ENCODE data around the gene ASAH2B. TPM values are rescaled to one million over a fixed set of nuclear protein-coding genes. Genes with fewer than 3 reads are reported as not detected.
A peak's percentile ranks its signal among the peaks of the same experiment; 100 is the strongest.

The ASAH2B gene
- total RNA-seq, 1 experiment from 2014 or later = 21.8 TPM

DNA sequence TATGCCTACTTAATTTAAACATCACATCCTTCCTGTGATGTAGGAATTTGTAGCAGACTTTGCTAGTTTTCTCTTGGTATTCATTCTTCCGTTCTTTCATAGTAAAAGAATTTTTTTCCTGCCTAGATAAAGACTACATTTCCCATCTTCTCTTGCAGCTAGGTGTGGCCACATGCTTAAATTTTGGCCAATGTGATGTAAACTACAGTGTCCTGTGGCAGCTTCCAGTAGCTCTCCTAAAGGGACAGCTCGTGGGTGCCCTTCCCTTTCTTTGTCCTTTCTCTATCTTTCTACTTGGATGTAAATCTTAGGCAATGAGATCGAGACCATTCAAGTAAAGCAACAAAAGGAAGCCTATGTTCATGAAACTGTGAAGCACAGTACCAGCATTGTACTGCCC lies 58.6 kb downstream of the ASAH2B start:
- no peak for TF ChIP-seq EZH2phosphoT487 (IDR thresholded peaks at IDR 0.05; ENCODE audit: borderline replicate concordance, low read length)
- TF ChIP-seq, protein P1, sequence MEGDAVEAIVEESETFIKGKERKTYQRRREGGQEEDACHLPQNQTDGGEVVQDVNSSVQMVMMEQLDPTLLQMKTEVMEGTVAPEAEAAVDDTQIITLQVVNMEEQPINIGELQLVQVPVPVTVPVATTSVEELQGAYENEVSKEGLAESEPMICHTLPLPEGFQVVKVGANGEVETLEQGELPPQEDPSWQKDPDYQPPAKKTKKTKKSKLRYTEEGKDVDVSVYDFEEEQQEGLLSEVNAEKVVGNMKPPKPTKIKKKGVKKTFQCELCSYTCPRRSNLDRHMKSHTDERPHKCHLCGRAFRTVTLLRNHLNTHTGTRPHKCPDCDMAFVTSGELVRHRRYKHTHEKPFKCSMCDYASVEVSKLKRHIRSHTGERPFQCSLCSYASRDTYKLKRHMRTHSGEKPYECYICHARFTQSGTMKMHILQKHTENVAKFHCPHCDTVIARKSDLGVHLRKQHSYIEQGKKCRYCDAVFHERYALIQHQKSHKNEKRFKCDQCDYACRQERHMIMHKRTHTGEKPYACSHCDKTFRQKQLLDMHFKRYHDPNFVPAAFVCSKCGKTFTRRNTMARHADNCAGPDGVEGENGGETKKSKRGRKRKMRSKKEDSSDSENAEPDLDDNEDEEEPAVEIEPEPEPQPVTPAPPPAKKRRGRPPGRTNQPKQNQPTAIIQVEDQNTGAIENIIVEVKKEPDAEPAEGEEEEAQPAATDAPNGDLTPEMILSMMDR (conservative IDR thresholded peaks at IDR 0.05; ENCODE audit: low read depth, low read length) = no peak
- TF ChIP-seq EZH2 (IDR thresholded peaks at IDR 0.05; ENCODE audit: low read length, unreplicated experiment) = no peak
- H3K4me2 ChIP-seq (ENCODE audit: low read length) = no peak overlapping the region
- intact Hi-C loops (cut with micrococcal nuclease) = no loop called here
- CTCF ChIA-PET = no interaction called here
- no peak overlapping the region for H3K4me3 ChIP-seq (ENCODE audit: low read length)
- H4K20me1 ChIP-seq (ENCODE audit: low read length) = no peaks in the 10 kb centered on the region
- H3K27ac ChIP-seq (ENCODE audit: low read length) = no peak overlapping the region
- DNase-seq (peak; percentile 43), ATAC-seq (peak; percentile 44; the same call in 1 of the 2 replicates)
- H2AFZ ChIP-seq (ENCODE audit: low read length) = no peak overlapping the region
- H3K4me1 ChIP-seq (ENCODE audit: insufficient read depth, low read length) = no peaks in the 10 kb centered on the region
- no peaks in the 10 kb centered on the region for H3K9me3 ChIP-seq (ENCODE audit: low read length)
- H3K9ac ChIP-seq (ENCODE audit: low read length) = no peak overlapping the region
- no peaks in the 10 kb centered on the region for H3K9me2 ChIP-seq (replicated peaks; ENCODE audit: low read length)
- BruUV-seq (replicated peaks) = no TSS peak
- H3F3A ChIP-seq (ENCODE audit: low read length, unreplicated experiment) = no peaks in the 10 kb centered on the region
- H3K79me2 ChIP-seq (ENCODE audit: low read length) = no peaks in the 10 kb centered on the region
- POLR2A ChIA-PET (ENCODE audit: unreplicated experiment) = no interaction called here
- H3K27me3 ChIP-seq (ENCODE audit: low read length) = peaks cover 47% of the 10 kb centered on the region
- H3K36me3 ChIP-seq (ENCODE audit: low read depth, low read length) = no peaks in the 10 kb centered on the region

DNA sequence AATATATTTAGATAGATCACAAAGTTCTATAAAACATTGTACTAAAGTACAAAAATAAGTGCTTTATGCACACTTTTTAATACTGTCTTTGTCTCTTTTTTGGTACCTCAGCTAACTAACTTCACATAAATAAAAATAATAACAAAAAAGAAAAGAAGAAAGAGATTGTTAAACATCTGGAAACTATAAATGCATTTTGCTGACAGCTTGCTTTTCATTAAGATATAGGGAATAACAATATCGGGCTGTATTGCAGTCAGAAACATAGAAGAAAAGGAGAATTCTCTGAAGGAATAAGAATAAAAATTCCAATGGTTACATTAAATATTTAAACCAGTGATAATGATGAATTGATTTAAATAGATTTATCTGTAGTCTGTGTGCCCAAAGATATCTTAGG lies 59.9 kb downstream of the ASAH2B start:
- no peak overlapping the region for H3K4me2 ChIP-seq (ENCODE audit: low read length)
- intact Hi-C loops (cut with micrococcal nuclease) = no loop called here
- BruUV-seq (replicated peaks) = no TSS peak
- ChIA-PET CTCF (no interaction called here), POLR2A (ENCODE audit: unreplicated experiment) (no interaction called here)
- ATAC-seq = no peak
- H3K4me1 ChIP-seq (ENCODE audit: insufficient read depth, low read length) = no peaks in the 10 kb centered on the region
- peaks cover 47% of the 10 kb centered on the region for H3K27me3 ChIP-seq (ENCODE audit: low read length)
- no peak overlapping the region for H3K27ac ChIP-seq (ENCODE audit: low read length)
- H3K9ac ChIP-seq (ENCODE audit: low read length) = no peak overlapping the region
- H3F3A ChIP-seq (ENCODE audit: low read length, unreplicated experiment) = no peaks in the 10 kb centered on the region
- H3K9me3 ChIP-seq (ENCODE audit: low read length) = no peaks in the 10 kb centered on the region
- no peaks in the 10 kb centered on the region for H4K20me1 ChIP-seq (ENCODE audit: low read length)
- no peaks in the 10 kb centered on the region for H3K9me2 ChIP-seq (replicated peaks; ENCODE audit: low read length)
- no peaks in the 10 kb centered on the region for H3K79me2 ChIP-seq (ENCODE audit: low read length)
- no peaks in the 10 kb centered on the region for H3K36me3 ChIP-seq (ENCODE audit: low read depth, low read length)
- H2AFZ ChIP-seq (ENCODE audit: low read length) = no peak overlapping the region
- no peak for TF ChIP-seq EZH2phosphoT487 (IDR thresholded peaks at IDR 0.05; ENCODE audit: borderline replicate concordance, low read length)
- TF ChIP-seq, protein P1 (conservative IDR thresholded peaks at IDR 0.05; ENCODE audit: low read depth, low read length) = no peak
- TF ChIP-seq EZH2 (IDR thresholded peaks at IDR 0.05; ENCODE audit: low read length, unreplicated experiment) = no peak
- DNase-seq = no peak
- H3K4me3 ChIP-seq (ENCODE audit: low read length) = no peak overlapping the region

DNA sequence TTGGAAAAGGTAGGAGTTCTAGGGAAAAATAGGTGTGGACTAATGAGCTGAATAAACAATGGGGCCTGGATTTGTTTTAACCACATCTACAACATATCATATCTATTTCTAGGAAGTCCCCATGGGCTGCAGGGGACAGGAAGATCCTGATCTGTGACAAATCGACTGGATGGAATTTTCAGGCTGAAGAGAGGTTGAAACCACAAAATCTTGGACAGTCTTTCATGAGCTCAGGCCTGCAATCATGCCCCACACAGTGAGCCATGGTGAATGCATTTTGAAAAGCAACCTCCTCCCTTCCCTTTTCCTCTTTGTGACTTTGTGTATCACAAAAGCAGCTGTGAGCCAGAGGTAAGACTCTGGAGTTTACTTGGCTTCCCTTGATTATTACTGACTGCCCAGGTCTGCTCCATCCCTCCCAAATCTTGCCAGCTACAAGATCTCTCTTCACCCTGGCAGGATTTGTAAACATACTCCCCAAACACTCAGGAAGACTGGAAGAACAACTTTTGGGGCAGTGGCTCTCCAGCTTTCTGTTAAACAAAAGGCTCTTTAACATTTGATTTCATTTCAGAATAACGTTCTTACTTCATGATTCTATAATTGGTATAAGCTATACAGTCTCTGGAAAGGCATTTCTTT lies 66.4 kb downstream of the ASAH2B start:
- CTCF ChIA-PET = no interaction called here
- BruUV-seq (replicated peaks) = no TSS peak
- Histone ChIP-seq H3K4me3 (ENCODE audit: low read length) (no peak overlapping the region), H3K4me2 (ENCODE audit: low read length) (no peak overlapping the region), H4K20me1 (ENCODE audit: low read length) (no peaks in the 10 kb centered on the region), H3K79me2 (ENCODE audit: low read length) (no peaks in the 10 kb centered on the region), H3K4me1 (ENCODE audit: insufficient read depth, low read length) (peaks cover 15% of the 10 kb centered on the region), H3K9me3 (ENCODE audit: low read length) (no peaks in the 10 kb centered on the region), H3K27me3 (ENCODE audit: low read length) (peaks cover 29% of the 10 kb centered on the region; the same call in 1 of the 2 replicates), H2AFZ (ENCODE audit: low read length) (no peak overlapping the region), H3K9ac (ENCODE audit: low read length) (no peak overlapping the region), H3K36me3 (ENCODE audit: low read depth, low read length) (no peaks in the 10 kb centered on the region), H3K9me2 (replicated peaks; ENCODE audit: low read length) (no peaks in the 10 kb centered on the region), H3F3A (ENCODE audit: low read length, unreplicated experiment) (no peaks in the 10 kb centered on the region), H3K27ac (ENCODE audit: low read length) (no peak overlapping the region)
- peak; percentile 69 for DNase-seq
- POLR2A ChIA-PET (ENCODE audit: unreplicated experiment) = no interaction called here
- TF ChIP-seq EZH2phosphoT487 (IDR thresholded peaks at IDR 0.05; ENCODE audit: borderline replicate concordance, low read length) (no peak), EZH2 (IDR thresholded peaks at IDR 0.05; ENCODE audit: low read length, unreplicated experiment) (no peak)
- TF ChIP-seq, protein P1 (conservative IDR thresholded peaks at IDR 0.05; ENCODE audit: low read depth, low read length) = no peak
- intact Hi-C loops (cut with micrococcal nuclease) = no loop called here
- peak; percentile 65 for ATAC-seq
